GM12891 (cell line): Measurements from ENCODE around the gene THSD4.

ENCODE experiments used
- DNase-seq: peaks from one replicate; pipeline ENCODE4 v3.0.0; 2011; ENCODE audit warnings: low spot score; ENCODE audit not compliant: insufficient read length
- FAIRE-seq: peaks from 2 replicates; lab custom pipeline; 2011; peaks lifted over from hg19 to GRCh38; lab: Jason Lieb, UNC
- PAX5 ChIP-seq: IDR thresholded peaks from 2 replicates; pipeline ENCODE4 v1.6.1; 2011; ENCODE audit warnings: low read length, moderate library complexity, mild to moderate bottlenecking; ENCODE audit not compliant: insufficient read depth, severe bottlenecking
- POLR2A ChIP-seq: IDR thresholded peaks from 2 replicates; pipeline ENCODE4 v1.6.1; 2011; ENCODE audit warnings: low read depth, low read length, control low read depth
- POLR2AphosphoS5 ChIP-seq: IDR thresholded peaks from 2 replicates; pipeline ENCODE4 v1.6.1; 2011; ENCODE audit warnings: low read depth, low read length, control low read depth
- POU2F2 ChIP-seq: IDR thresholded peaks from 2 replicates; pipeline ENCODE4 v1.6.1; 2011; ENCODE audit warnings: low read depth, mild to moderate bottlenecking, control low read depth, low read length, moderate library complexity
- SPI1 ChIP-seq: IDR thresholded peaks from 2 replicates; pipeline ENCODE4 v1.6.1; 2011; ENCODE audit warnings: low read depth, low read length, control low read depth
- TAF1 ChIP-seq: IDR thresholded peaks from 2 replicates; pipeline ENCODE4 v1.6.1; 2011; ENCODE audit warnings: low read depth, low read length, control low read depth

The THSD4 gene

DNA sequence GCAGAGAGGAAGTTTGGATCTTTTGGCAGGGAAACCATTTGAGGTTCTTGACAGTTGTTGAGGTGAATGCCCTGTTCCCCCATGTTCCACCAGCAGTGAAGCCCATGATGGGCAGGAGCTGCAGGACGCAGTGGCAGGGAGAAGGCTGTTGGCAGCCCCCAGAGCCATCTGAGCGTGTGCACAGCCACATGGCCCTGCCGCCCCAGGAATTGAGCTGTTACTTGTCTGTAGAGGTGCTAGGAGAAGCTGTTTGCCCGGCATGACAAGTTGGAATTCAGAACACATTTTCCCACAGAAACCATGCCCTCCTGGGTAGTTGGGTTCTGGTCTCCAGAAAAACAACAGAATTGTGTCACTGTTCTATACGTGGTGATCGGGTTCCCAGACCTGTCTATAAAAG lies 476.9 kb downstream of the THSD4 start:
- DNase-seq (no peak), FAIRE-seq (no peak)
- TF ChIP-seq POLR2A (no peak), POLR2AphosphoS5 (no peak), SPI1 (no peak), POU2F2 (no peak), TAF1 (no peak)

DNA sequence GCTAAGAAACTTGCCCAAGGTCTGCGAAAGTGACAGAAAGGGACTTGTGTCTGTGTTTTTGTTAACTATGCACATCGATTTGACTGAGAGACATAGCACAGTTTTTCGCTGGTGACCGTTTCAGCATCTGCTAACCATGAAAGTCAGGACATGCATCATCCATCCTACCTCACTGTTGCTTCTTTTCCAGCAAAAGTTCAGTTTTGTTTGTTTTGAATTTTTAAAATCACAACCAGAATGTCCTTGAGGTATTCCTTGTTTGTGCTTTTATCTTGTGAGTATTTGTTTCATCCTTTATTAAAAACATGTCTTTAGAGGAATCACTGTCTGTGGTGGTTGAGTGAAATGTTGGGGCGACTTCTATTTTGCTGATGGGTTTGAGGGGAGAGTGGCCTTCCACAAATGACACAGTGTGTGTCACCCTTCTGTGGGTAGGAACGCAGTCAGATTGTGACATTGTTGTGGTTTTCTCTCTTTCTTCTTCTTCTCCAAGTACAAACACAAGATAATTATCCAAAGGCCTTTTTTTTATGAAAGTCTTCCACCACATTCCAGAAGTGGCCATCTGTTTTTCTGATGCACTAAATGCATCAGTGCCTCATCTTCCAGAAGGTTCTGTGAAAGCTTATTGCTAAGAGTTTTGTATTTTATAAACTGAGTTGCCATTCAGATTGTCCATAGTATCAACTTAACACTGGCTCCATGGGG lies 480.7 kb downstream of the THSD4 start:
- DNase-seq (no peak), FAIRE-seq (no peak)
- TF ChIP-seq POU2F2 = no peak
- no peak for TF ChIP-seq TAF1
- no peak for TF ChIP-seq PAX5
- TF ChIP-seq SPI1 = no peak
- TF ChIP-seq POLR2AphosphoS5 = no peak
- no peak for TF ChIP-seq POLR2A

DNA sequence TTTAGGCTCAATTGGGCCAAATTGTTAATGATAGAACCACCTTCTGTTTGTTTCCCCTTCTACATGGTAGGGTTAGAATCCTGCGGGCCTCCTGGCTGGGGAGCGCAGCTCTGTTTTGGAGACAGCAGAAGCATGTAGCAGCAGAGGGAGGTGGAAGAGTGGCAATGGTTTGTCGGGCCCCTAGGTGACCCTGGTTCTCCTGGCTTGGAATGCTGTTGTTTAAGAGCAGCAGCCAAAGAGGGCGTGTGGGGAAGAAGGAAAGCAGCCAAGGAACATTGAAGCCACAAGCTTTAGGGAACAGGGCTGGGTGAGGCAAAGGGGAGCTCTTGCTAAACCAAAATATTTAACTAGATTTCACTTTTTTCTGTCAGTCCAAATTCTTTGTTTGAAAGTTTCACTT lies 481.4 kb downstream of the THSD4 start:
- DNase-seq = no peak
- no peak for FAIRE-seq
- TF ChIP-seq POLR2AphosphoS5 (no peak), PAX5 (no peak), SPI1 (no peak), POU2F2 (no peak), TAF1 (no peak), POLR2A (no peak)

DNA sequence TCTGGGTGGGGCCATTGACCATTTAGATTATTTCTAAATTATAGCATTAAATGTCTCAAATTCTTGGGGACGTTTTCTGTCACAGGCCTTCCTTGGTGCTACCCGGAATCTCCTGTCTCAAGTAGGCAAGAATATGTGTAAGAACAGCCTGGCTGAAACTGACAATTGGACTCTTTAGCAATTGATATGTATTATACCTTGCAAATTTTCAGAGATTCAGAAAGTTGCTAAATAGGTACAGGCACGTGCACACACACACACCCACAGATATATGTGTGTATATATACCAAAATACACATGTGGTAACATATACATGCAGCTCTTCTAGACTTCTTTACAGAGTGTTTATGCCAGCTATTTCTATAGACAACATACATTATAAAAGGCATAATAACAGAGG lies 481.9 kb downstream of the THSD4 start:
- DNase-seq (no peak), FAIRE-seq (no peak)
- TF ChIP-seq POLR2AphosphoS5 = no peak
- TF ChIP-seq PAX5 = no peak
- no peak for TF ChIP-seq SPI1
- TF ChIP-seq POU2F2 = no peak
- TF ChIP-seq POLR2A = no peak
- no peak for TF ChIP-seq TAF1

DNA sequence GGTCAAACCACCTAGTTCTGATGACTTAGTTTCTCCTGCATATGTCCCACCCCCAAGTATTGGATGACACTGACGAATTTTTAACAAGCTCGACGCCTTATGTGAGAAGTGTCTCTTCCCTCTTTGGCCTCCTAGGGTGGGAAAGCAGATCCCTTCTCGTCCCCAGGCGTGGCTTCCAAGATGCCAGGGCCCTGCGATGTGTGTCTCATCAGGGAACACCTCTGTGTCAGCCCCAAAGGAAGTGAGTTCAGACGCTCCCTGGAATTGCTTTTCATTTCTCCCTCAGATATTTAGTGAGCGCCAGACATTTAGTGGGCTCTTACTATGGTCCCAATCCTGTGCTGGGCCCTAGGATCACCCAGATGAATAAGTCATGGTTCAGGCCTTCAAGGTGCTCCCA lies 482.4 kb downstream of the THSD4 start:
- FAIRE-seq (no peak), DNase-seq (no peak)
- TF ChIP-seq SPI1 = no peak
- no peak for TF ChIP-seq POLR2A
- no peak for TF ChIP-seq POU2F2
- no peak for TF ChIP-seq PAX5
- TF ChIP-seq POLR2AphosphoS5 = no peak
- no peak for TF ChIP-seq TAF1

DNA sequence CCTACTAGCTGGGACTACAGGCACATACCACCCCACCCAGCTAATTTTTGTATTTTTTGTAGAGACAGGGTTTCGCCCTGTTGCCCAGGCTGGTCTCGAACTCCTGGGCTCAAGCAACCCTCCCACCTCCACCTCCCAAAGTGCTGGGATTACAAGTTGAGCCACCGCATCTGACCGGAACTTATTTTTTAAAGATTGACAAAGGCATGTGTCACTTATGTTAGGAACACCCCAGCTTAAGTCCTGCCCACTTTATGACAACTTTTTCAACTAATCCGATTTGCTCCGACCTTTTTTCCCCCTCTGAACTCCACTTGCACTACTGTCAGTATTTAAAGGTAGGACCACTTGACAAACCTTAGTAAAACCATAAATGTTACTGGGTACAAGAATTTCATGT lies 483.5 kb downstream of the THSD4 start:
- TF ChIP-seq PAX5 = no peak
- no peak for TF ChIP-seq POLR2A
- no peak for TF ChIP-seq TAF1
- no peak for TF ChIP-seq POLR2AphosphoS5
- no peak for TF ChIP-seq SPI1
- no peak for TF ChIP-seq POU2F2
- FAIRE-seq (no peak), DNase-seq (no peak)

DNA sequence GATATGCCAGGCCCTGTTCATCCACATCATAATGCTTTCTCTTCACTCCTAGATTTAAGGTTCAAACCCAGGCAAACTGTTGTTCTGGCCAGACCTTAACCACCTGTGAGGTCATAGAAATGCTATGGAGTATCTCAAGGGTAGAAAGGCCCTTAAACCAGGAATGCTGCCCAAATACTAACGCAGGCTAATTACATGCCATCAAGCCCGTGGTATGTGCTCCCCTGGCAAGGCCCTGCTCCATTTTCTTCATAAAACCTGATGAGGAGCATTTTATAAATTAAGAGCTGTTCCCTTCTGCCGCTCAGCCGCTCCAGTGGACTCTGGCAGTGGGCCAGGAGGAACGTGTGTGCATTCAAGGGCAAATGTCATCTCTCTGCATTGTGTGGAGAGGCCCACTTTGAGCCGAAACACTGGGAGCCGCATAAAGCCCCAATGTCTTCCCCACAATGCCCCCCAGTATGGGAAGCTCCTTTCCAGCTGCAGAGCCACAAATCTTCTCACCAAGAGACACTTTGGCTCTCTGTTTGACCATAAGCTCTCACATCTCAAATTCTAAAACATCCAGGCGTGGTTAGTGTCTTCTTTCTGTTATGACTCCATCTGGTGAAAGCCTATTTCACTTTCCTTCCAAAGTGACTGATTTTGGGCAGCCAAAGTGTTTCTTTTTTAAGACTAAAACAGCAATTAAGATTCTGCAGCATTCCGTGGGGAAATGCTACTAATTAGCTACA lies 484.3 kb downstream of the THSD4 start:
- TF ChIP-seq POLR2AphosphoS5 = no peak
- TF ChIP-seq POU2F2 = no peak
- TF ChIP-seq PAX5 = no peak
- no peak for FAIRE-seq
- no peak for DNase-seq

DNA sequence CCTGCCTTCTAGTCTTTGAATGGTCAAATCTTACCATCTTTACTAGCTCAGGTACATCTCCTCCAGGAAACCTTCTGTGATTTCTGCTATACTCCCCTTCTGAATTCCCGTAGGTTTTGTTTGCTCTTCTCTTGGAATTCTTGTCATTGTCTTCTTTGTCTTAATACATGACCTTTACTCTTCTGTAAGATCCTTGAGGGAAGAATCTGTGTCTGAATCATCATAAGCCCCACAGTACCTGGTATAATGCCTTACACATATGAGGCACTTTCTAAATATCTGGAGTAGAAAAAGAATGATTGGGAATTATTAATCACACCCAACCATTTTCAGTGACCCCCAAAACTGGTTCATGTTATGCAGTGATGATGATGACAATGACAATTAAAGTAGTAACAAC lies 485.0 kb downstream of the THSD4 start:
- TF ChIP-seq PAX5 (no peak), SPI1 (no peak)
- FAIRE-seq (no peak), DNase-seq (no peak)

DNA sequence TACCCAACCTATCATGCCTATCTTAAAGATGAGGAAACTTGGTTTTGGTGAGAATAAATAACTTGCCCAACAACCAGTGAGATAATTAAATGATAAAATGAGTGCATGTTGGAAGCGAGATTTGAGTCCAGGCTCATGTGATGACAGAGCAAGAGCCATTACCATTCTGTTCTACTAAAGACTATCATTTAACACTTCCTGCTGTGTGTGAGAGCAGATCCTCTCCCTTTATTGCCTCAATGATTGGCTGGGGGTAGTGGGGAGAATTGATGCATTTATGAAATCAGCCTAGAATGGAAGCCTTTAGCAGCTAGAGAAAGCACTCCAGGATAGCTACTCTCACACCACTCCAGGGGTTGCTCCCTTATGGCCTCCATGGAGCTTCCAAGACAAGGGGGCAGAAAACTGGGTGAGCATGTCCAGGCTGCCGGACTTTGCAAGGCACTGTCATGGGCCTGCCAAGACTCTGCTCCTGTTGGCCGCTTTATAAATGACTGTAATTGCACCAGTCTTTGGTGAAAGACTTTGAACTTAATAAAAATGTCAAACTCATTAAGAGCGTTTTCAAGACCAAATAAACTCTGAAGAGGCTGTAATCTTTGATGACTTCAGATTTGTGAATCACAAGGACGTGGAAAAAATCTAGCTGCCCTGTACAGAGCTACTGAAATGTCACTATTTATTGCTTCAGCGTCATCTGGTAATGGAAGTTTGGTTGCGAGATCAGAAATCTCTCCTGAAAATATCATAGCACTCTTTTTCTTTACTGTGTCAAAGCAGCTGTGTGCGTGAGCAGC lies 486.0 kb downstream of the THSD4 start:
- TF ChIP-seq TAF1 (no peak), POU2F2 (no peak), POLR2A (no peak), POLR2AphosphoS5 (no peak), PAX5 (no peak), SPI1 (no peak)
- FAIRE-seq (no peak), DNase-seq (no peak)

DNA sequence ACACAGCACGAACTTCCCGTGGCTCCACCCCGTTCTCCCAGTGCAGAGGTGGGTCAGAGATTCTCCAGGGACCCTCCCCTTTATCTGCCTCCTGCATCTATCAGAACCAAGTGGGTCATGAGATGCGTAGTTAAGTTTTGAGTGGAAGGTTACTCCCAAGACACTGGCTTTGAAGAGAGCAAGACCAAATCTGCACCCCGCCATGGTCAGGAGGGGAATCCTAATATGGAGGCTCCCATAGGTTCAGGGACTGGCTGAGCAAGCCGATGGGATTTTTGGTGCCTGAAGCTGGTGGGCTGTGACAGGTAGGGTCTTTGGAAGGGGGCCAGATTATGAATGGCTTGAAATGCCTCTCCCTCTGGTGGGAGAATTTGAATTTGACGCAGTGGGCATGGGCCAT lies 488.1 kb downstream of the THSD4 start:
- FAIRE-seq = no peak

More for the DNA sequence above, 488.1 kb downstream of the THSD4 start:
- no peak for DNase-seq
- no peak for TF ChIP-seq TAF1
- TF ChIP-seq POLR2AphosphoS5 = no peak
- no peak for TF ChIP-seq POU2F2
- no peak for TF ChIP-seq SPI1
- no peak for TF ChIP-seq POLR2A
- TF ChIP-seq PAX5 = no peak
